Uterus (tissue), 4 donors: ENCODE results near the gene AGBL1. TPM values are rescaled to one million over a fixed set of nuclear protein-coding genes. Genes with fewer than 3 reads are reported as not detected.

Experiments used
- DNase-seq, 2 donors: peaks; one replicate each; pipeline ENCODE4 v3.0.0-alpha.2; 2019 to 2020
- H3K27ac ChIP-seq, 2 donors: fragments of 200-600 bp; sonication (generic); 1 replicate in 1 of 2; 2 replicates in 1 of 2; pipeline ENCODE4 v1.5.1; 2016 to 2018
- H3K27me3 ChIP-seq, 2 donors: fragments of 200-600 bp; sonication (generic); one replicate each; pipeline ENCODE4 v1.5.1; 2018 to 2019; ENCODE audit warnings: control low read depth in 1 of 2
- H3K36me3 ChIP-seq, 2 donors: fragments of 200-600 bp; sonication (generic); one replicate each; pipeline ENCODE4 v1.5.1; 2019; ENCODE audit warnings: control low read depth in 1 of 2
- H3K4me1 ChIP-seq, 2 donors: fragments of 200-600 bp; sonication (generic); one replicate each; pipeline ENCODE4 v1.5.1; 2018 to 2019; ENCODE audit warnings: control low read depth in 1 of 2
- H3K4me3 ChIP-seq, 2 donors: fragments of 200-600 bp; sonication (generic); 1 replicate in 1 of 2; 2 replicates in 1 of 2; pipeline ENCODE4 v1.5.1; 2018 to 2019; ENCODE audit warnings: mild to moderate bottlenecking in 1 of 2
- H3K9me3 ChIP-seq, 2 donors: fragments of 200-600 bp; sonication (generic); one replicate each; pipeline ENCODE4 v1.5.1; 2019; ENCODE audit warnings: control low read depth in 1 of 2
- POLR2A ChIP-seq, 2 donors: fragments of 450-650 bp; IDR thresholded peaks; one replicate each; pipeline ENCODE4 v1.6.1; 2016; ENCODE audit warnings: antibody characterized with exemption in 2 of 2, mild to moderate bottlenecking in 1 of 2, moderate library complexity in 1 of 2
- intact Hi-C: fragments of 100-400 bp; cut with DNase I; formaldehyde crosslinking; loops from one replicate; pipeline ENCODE4 v1.15.1; 2023; ENCODE audit warnings: low total_unique reads
- total RNA-seq, 4 donors: library from RNA; depleted of rRNA in 3 of 4; stranded (reverse); fragments of >200 nt in 3 of 4; gene quantifications; one replicate each; pipeline versions ENCODE4 v1.1.0 to v1.2.4, GENCODE V29; 2014 to 2023
- TF ChIP-seq, protein P1 (sequence below), 4 experiments: fragments of 200-600 bp in 2 of 4; fragments of 450-650 bp in 2 of 4; sonication (generic) in 2 of 4; IDR thresholded peaks; one replicate each; pipeline ENCODE4 v1.5.1; 2016 to 2019; ENCODE audit warnings: antibody characterized with exemption in 4 of 4, mild to moderate bottlenecking in 2 of 4, moderate library complexity in 1 of 4
- donor health status: DM: yes; HTN: yes; CAD: no.

Gene AGBL1
- total RNA-seq, 4 donors from 2014 or later: 0.07 TPM; not detected in 3

GRCh38 chr15:86392874-86393273 is 313.2 kb downstream of the AGBL1 start:
- no peak for DNase-seq
- Histone ChIP-seq H3K4me3 (no peak overlapping the region), H3K27ac (no peak overlapping the region), H3K36me3 (no peaks in the 10 kb centered on the region), H3K27me3 (peaks cover 0 to 8% of the 10 kb centered on the region in 2 donors), H3K4me1 (no peaks in the 10 kb centered on the region), H3K9me3 (no peaks in the 10 kb centered on the region)
- intact Hi-C loops: no loop called here
- TF ChIP-seq, protein P1, sequence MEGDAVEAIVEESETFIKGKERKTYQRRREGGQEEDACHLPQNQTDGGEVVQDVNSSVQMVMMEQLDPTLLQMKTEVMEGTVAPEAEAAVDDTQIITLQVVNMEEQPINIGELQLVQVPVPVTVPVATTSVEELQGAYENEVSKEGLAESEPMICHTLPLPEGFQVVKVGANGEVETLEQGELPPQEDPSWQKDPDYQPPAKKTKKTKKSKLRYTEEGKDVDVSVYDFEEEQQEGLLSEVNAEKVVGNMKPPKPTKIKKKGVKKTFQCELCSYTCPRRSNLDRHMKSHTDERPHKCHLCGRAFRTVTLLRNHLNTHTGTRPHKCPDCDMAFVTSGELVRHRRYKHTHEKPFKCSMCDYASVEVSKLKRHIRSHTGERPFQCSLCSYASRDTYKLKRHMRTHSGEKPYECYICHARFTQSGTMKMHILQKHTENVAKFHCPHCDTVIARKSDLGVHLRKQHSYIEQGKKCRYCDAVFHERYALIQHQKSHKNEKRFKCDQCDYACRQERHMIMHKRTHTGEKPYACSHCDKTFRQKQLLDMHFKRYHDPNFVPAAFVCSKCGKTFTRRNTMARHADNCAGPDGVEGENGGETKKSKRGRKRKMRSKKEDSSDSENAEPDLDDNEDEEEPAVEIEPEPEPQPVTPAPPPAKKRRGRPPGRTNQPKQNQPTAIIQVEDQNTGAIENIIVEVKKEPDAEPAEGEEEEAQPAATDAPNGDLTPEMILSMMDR (IDR thresholded peaks at IDR 0.05): no peak
- no peak for TF ChIP-seq POLR2A (IDR thresholded peaks at IDR 0.05)

DNA sequence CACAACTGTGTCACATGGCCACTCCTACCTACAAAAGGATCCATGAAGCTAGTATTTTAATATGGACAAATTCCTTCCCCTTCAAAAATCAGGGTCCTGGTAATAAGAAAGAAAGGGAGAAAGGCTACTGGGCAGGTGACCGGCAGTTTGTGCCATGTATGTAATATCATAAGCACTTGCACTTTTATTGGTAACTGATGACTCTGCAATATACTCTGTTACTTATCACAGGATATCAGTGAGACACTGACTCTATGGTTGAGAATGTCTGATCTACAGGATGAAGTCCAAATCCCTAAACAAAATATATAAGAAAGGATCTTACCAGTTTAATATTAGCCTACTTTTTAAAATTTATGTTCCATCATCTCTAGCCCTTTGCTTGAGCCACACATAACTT is 315.2 kb downstream of the AGBL1 start:
- TF ChIP-seq POLR2A (IDR thresholded peaks at IDR 0.05): no peak
- TF ChIP-seq, protein P1 (IDR thresholded peaks at IDR 0.05): no peak
- intact Hi-C loops: no loop called here
- Histone ChIP-seq H3K9me3 (no peaks in the 10 kb centered on the region), H3K4me1 (no peaks in the 10 kb centered on the region), H3K27ac (no peak overlapping the region), H3K36me3 (no peaks in the 10 kb centered on the region), H3K27me3 (peaks cover 0 to 1% of the 10 kb centered on the region in 2 donors), H3K4me3 (no peak overlapping the region)
- DNase-seq: no peak

DNA sequence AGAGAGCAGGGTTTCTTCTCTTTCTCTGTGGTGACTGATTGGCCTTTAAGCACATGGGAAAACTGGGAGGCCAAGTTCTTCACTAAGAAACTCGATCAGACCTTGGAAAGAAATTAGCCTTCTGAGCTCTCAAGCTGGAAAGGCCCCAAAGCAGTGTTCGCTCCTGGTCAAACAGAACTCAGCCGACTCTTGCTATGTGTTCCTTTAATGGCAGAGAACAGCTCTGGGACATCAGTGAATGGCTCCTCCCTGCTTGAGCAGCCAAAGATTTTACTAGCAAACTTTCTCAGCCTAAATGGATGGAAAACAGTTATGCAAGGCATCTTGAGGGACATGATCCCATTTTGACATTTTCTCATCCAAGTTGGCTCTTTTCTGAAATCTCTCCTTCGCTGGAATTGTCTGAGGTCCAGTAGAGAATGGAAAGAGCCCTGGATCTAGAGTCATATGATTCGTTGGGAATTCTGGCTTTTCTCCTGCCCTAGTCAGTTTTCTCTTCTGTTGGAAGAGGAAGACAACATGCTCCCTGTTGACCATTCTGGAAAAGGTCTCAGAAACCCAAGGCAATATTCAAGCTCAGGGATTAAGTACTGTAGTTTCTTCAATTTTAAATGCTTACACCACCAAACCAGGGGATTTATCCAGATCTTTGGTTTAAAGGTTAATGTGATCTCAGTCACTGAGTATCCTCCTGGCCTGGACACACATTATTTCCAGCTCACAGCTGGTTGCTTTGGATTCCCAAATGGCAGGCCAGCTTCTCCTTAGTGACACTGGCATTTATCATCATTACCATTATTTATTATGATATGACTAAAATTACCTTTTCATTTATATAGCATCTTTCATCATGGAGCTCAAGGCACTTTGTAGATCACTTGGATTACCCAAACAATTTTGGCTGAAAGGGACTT is 319.6 kb downstream of the AGBL1 start:
- Histone ChIP-seq H3K4me1 (no peaks in the 10 kb centered on the region), H3K9me3 (no peaks in the 10 kb centered on the region), H3K27ac (no peak overlapping the region), H3K36me3 (no peaks in the 10 kb centered on the region), H3K27me3 (no peaks in the 10 kb centered on the region), H3K4me3 (no peak overlapping the region)
- no peak for DNase-seq
- TF ChIP-seq, protein P1 (IDR thresholded peaks at IDR 0.05): no peak
- no peak for TF ChIP-seq POLR2A (IDR thresholded peaks at IDR 0.05)
- intact Hi-C loops: no loop called here

DNA sequence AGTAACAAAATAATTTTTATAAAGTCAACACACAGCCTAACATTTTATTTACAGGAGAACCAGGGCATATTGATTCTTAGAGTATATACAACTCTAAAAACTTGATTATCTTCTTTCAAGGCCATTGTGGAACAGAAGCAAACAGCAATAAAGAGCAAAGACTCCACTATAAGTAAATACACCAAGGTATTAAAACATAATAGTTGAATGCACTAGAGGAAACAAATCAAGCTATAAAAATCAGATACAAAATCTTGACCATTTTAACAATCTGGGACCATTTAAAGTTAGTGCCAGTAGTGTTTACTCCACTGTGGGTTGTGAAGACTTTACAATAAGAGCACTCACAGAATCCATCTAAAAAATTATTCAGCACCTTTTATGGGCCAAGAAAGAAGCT is 323.6 kb downstream of the AGBL1 start:
- no peaks in the 10 kb centered on the region for H3K4me1 ChIP-seq
- no peaks in the 10 kb centered on the region for H3K36me3 ChIP-seq
- no peak for TF ChIP-seq POLR2A (IDR thresholded peaks at IDR 0.05)
- TF ChIP-seq, protein P1 (IDR thresholded peaks at IDR 0.05): no peak
- DNase-seq: no peak
- peaks cover 0 to 3% of the 10 kb centered on the region in 2 donors for H3K27me3 ChIP-seq
- intact Hi-C loops: no loop called here
- H3K27ac ChIP-seq: no peak overlapping the region
- no peaks in the 10 kb centered on the region for H3K9me3 ChIP-seq
- H3K4me3 ChIP-seq: no peak overlapping the region

DNA sequence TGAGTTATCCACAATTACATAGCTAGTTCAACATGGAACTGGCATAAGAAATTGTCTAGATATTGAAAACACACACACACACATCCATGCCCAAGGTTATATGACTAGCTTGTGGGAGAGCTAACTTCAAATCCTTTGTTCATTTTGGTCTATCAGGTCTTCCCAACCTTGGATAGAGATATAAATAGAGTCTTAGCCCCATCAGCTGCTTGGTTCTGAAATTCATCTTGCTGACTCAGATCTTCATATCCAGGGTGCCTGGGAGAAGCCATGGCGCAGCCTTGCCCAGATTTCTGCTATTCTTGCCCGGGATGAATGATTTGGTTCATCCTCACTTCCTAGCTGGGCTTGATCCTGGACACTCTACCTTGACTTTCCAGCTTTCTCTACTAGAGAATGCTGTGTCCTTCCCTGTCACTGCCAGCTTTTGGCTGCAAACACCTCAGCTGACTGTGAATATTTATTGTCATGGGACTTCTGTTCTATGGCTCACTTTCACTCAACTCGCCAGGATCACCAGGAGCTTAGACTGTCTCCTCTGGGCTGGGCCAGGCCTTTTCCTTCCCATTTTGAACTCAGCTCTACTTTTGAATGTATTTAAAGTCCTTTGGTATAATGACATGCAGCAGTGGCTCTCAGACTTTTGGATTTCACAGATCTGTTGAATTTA is 324.4 kb downstream of the AGBL1 start:
- Histone ChIP-seq H3K27ac (no peak overlapping the region), H3K36me3 (no peaks in the 10 kb centered on the region), H3K4me3 (no peak overlapping the region), H3K9me3 (no peaks in the 10 kb centered on the region), H3K27me3 (peaks cover 0 to 3% of the 10 kb centered on the region in 2 donors), H3K4me1 (no peaks in the 10 kb centered on the region)
- intact Hi-C loops: no loop called here
- no peak for DNase-seq
- TF ChIP-seq, protein P1 (IDR thresholded peaks at IDR 0.05): no peak
- no peak for TF ChIP-seq POLR2A (IDR thresholded peaks at IDR 0.05)
